Activated CD8-positive, alpha-beta T cell treated with anti-CD3 and anti-CD28 coated beads for 36 hours (primary cell): ENCODE data around the gene ABCB6. TPM values are rescaled to one million over a fixed set of nuclear protein-coding genes. Genes with fewer than 3 reads are reported as not detected.

Experiments
- ATAC-seq: fragments of 200-7000 bp; cut with Tn5 transposase; one replicate; pipeline ENCODE4 v1.10.0; 2021; ENCODE audit warnings: mild to moderate bottlenecking, moderate library complexity
- CTCF ChIA-PET: fragments of 350-600 bp; sonication (Branson Sonifier 250); formaldehyde crosslinking; loops from one replicate; lab custom pipeline; 2021; ENCODE audit warnings: antibody characterized with exemption; lab: Charles Lee
- POLR2A ChIA-PET: fragments of 350-600 bp; sonication (Branson Sonifier 250); formaldehyde crosslinking; loops from one replicate; lab custom pipeline; 2021; ENCODE audit warnings: antibody characterized with exemption; lab: Charles Lee
- DNase-seq: peaks from one replicate; pipeline ENCODE4 v3.0.0-alpha.2; 2020
- H3K27ac Mint-ChIP-seq: one replicate; pipeline ENCODE4 v1.8.0; 2021; ENCODE audit warnings: mild to moderate bottlenecking, mixed read lengths
- H3K27me3 Mint-ChIP-seq: one replicate; pipeline ENCODE4 v1.8.0; 2021; ENCODE audit warnings: mixed read lengths
- H3K36me3 Mint-ChIP-seq: one replicate; pipeline ENCODE4 v1.8.0; 2021; ENCODE audit warnings: low read depth, mixed read lengths
- H3K4me1 Mint-ChIP-seq: one replicate; pipeline ENCODE4 v1.8.0; 2021; ENCODE audit warnings: low read depth, mixed read lengths
- H3K4me3 Mint-ChIP-seq: one replicate; pipeline ENCODE4 v1.8.0; 2021; ENCODE audit warnings: mild to moderate bottlenecking, moderate library complexity, mixed read lengths
- H3K9me3 Mint-ChIP-seq: one replicate; pipeline ENCODE4 v1.8.0; 2021; ENCODE audit warnings: mixed read lengths
- CTCF ChIP-seq: fragments of 200-600 bp; IDR thresholded peaks from one replicate; pipeline ENCODE4 v1.8.0; 2022; ENCODE audit warnings: antibody characterized with exemption, mild to moderate bottlenecking
- intact Hi-C: fragments of 100-400 bp; cut with micrococcal nuclease; formaldehyde crosslinking; loops from one replicate; pipeline ENCODE4 v1.10.0; 2022
- total RNA-seq, 2 experiments: library from RNA; stranded (reverse); gene quantifications; one replicate each; pipeline ENCODE4 v1.2.3, GENCODE V29; 2021

The ABCB6 gene
- total RNA-seq, 2 experiments from 2014 or later = 32.3 to 35.7 TPM

- no peak overlapping the region for H3K4me3 Mint-ChIP-seq
Observed at GRCh38 chr2:219184121-219184520, 34.6 kb downstream of the ABCB6 start.

GRCh38 chr2:219183151-219183772 is 35.5 kb downstream of the ABCB6 start:
- H3K4me1 Mint-ChIP-seq = peaks cover 45% of the 10 kb centered on the region
- ATAC-seq = no peak
- POLR2A ChIA-PET = interaction anchor here (0.7 to 3.2 kb wide), 4 partner anchors 9 to 26 kb away, joined by 3 to 17 read pairs (median 4); partner anchors contain the start of gene ZFAND2B

More at GRCh38 chr2:219184121-219184520, 34.6 kb downstream of the ABCB6 start:
- ChIA-PET CTCF (interaction anchor here (1.2 to 1.8 kb wide), 3 partner anchors 12 to 13 kb away, joined by 3 to 9 read pairs (median 6); no protein-coding TSS in a partner anchor), POLR2A (interaction anchor here (0.7 to 2.2 kb wide), 3 partner anchors 9 to 16 kb away, joined by 3 to 13 read pairs (median 3); no protein-coding TSS in a partner anchor)
- no peaks in the 10 kb centered on the region for H3K27me3 Mint-ChIP-seq
- intact Hi-C loops = no loop called here
- H3K9me3 Mint-ChIP-seq = no peaks in the 10 kb centered on the region
- TF ChIP-seq CTCF = no peak
- no peak for ATAC-seq
- peaks cover 34% of the 10 kb centered on the region for H3K36me3 Mint-ChIP-seq
- H3K27ac Mint-ChIP-seq = peak overlapping the region; percentile 37
- DNase-seq = no peak
- H3K4me1 Mint-ChIP-seq = peaks cover 41% of the 10 kb centered on the region

GRCh38 chr2:219182331-219183150 is 36.2 kb downstream of the ABCB6 start:
- Mint-ChIP-seq H3K27ac (peak overlapping the region; percentile 83), H3K27me3 (no peaks in the 10 kb centered on the region), H3K36me3 (peaks cover 38% of the 10 kb centered on the region), H3K9me3 (no peaks in the 10 kb centered on the region), H3K4me1 (peaks cover 44% of the 10 kb centered on the region), H3K4me3 (no peak overlapping the region)
- POLR2A ChIA-PET = interaction anchor here (0.8 to 3.2 kb wide), 8 partner anchors 8 to 37 kb away, joined by 3 to 26 read pairs (median 4); partner anchors contain the start of genes ABCB6 and ZFAND2B
- peak; percentile 56 for DNase-seq
- no peak for TF ChIP-seq CTCF
- no peak for ATAC-seq
- intact Hi-C loops = no loop called here
- CTCF ChIA-PET = interaction anchor here (0.7 to 2.3 kb wide), 11 partner anchors 11 to 124 kb away, joined by 3 to 10 read pairs (median 3); partner anchors contain the start of gene ZFAND2B

More at GRCh38 chr2:219183151-219183772, 35.5 kb downstream of the ABCB6 start:
- H3K27me3 Mint-ChIP-seq = no peaks in the 10 kb centered on the region
- H3K9me3 Mint-ChIP-seq = no peaks in the 10 kb centered on the region
- no peak for DNase-seq
- peaks cover 37% of the 10 kb centered on the region for H3K36me3 Mint-ChIP-seq
- CTCF ChIA-PET = interaction anchor here (0.7 to 1.8 kb wide), 8 partner anchors 12 to 125 kb away, joined by 3 to 9 read pairs (median 3); partner anchors contain the start of gene ZFAND2B
- peak overlapping the region; percentile 14 for H3K27ac Mint-ChIP-seq
- no peak overlapping the region for H3K4me3 Mint-ChIP-seq
- TF ChIP-seq CTCF = no peak
- intact Hi-C loops = no loop called here

GRCh38 chr2:219181531-219181930 is 37.2 kb downstream of the ABCB6 start:
- peaks cover 35% of the 10 kb centered on the region for H3K36me3 Mint-ChIP-seq
- no peak overlapping the region for H3K4me3 Mint-ChIP-seq
- H3K9me3 Mint-ChIP-seq = no peaks in the 10 kb centered on the region
- peak overlapping the region; percentile 83 for H3K27ac Mint-ChIP-seq
- no peak for ATAC-seq
- POLR2A ChIA-PET = interaction anchor here (0.8 to 3.2 kb wide), 8 partner anchors 10 to 38 kb away, joined by 3 to 26 read pairs (median 4); partner anchors contain the start of genes ABCB6 and ZFAND2B
- no peaks in the 10 kb centered on the region for H3K27me3 Mint-ChIP-seq
- peaks cover 36% of the 10 kb centered on the region for H3K4me1 Mint-ChIP-seq
- TF ChIP-seq CTCF = no peak
- CTCF ChIA-PET = interaction anchor here (1.2 to 2.3 kb wide), 5 partner anchors 10 to 114 kb away, joined by 3 to 10 read pairs (median 5); partner anchors contain the start of gene ZFAND2B
- intact Hi-C loops = no loop called here
- DNase-seq = no peak
